OCI-LY3 (cell line): ENCODE measurements around the gene NAA25.
A peak's percentile ranks its signal among the peaks of the same experiment; 100 is the strongest.

Experiments
- H2AFZ ChIP-seq: fragments of 200-600, 300-600 bp; shearing (Covaris generic); 2 replicates; pipeline ENCODE4 v1.6.0; 2014; ENCODE audit warnings: antibody characterized with exemption, low read depth, low read length
- H3K27ac ChIP-seq: fragments of 200-600, 300-600 bp; sonication (generic); 2 replicates; pipeline ENCODE4 v1.5.1; 2014; ENCODE audit warnings: mild to moderate bottlenecking, low read length, moderate library complexity, mixed read lengths
- H3K27me3 ChIP-seq: fragments of 200-600, 300-600 bp; sonication (generic); 2 replicates; pipeline ENCODE4 v1.6.1; 2014; ENCODE audit warnings: low read depth, low read length, mixed read lengths
- H3K36me3 ChIP-seq: fragments of 200-600, 300-600 bp; sonication (generic); replicated peaks from 2 replicates; pipeline ENCODE3; 2014; ENCODE audit warnings: low read depth, low read length, mixed read lengths
- H3K4me1 ChIP-seq: fragments of 300-600, 200-600 bp; sonication (generic); 2 replicates; pipeline ENCODE4 v1.6.1; 2014; ENCODE audit warnings: low read length, mixed read lengths
- H3K4me2 ChIP-seq: fragments of 200-600, 300-600 bp; sonication (generic); 2 replicates; pipeline ENCODE4 v1.6.1; 2014; ENCODE audit warnings: low read length, mixed read lengths
- H3K4me3 ChIP-seq: fragments of 300-600, 200-600 bp; sonication (generic); 2 replicates; pipeline ENCODE4 v1.5.1; 2014; ENCODE audit warnings: antibody characterized with exemption, mild to moderate bottlenecking, low read length, moderate library complexity
- H3K79me2 ChIP-seq: fragments of 300-600, 200-600 bp; shearing (Covaris generic); 2 replicates; pipeline ENCODE4 v1.6.1; 2014; ENCODE audit warnings: mild to moderate bottlenecking, low read length, mixed read lengths
- H3K9ac ChIP-seq: fragments of 300-600, 200-600 bp; shearing (Covaris generic); 2 replicates; pipeline ENCODE4 v1.6.0; 2014; ENCODE audit warnings: mild to moderate bottlenecking, low read length, moderate library complexity
- H3K9me3 ChIP-seq: fragments of 200-600, 300-600 bp; shearing (Covaris generic); 2 replicates; pipeline ENCODE4 v1.6.1; 2014; ENCODE audit warnings: low read length, mixed read lengths; ENCODE audit not compliant: insufficient read depth
- H4K20me1 ChIP-seq: fragments of 200-600, 300-600 bp; sonication (generic); 2 replicates; pipeline ENCODE4 v1.6.1; 2016; ENCODE audit warnings: low read length, mixed read lengths; ENCODE audit not compliant: insufficient read depth
- EZH2phosphoT487 ChIP-seq: fragments of 200-600 bp; shearing (Covaris generic); IDR thresholded peaks from 2 replicates; pipeline ENCODE4 v1.6.1; 2018; ENCODE audit warnings: antibody characterized with exemption, mixed run types, low read depth
- TF ChIP-seq, protein P1 (sequence below): fragments of 200-600, 300-600 bp; sonication (generic); IDR thresholded peaks from 2 replicates; pipeline ENCODE4 v1.5.1; 2014; ENCODE audit warnings: antibody characterized with exemption, low read length, low read depth

NAA25 gene

DNA sequence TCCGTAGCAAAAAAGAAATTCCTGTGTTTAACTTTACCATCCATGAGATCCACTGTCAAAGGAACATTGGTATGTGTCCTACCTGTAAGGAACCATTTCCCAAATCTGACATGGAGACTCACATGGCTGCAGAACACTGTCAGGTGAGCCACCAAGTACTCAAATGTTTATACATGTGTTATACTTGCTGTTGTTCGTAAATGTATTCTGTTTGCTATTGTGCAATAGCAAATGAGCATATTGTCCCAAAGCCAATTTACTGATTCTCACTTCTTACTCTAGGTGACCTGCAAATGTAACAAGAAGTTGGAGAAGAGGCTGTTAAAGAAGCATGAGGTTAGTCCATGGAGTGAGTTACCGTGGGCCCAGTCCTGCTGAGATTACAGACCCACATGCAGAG lies 26.1 kb upstream of the NAA25 start:
- H3K9me3 ChIP-seq: no peaks in the 10 kb centered on the region
- peaks cover 22% of the 10 kb centered on the region for H3K4me1 ChIP-seq
- H3K27me3 ChIP-seq: no peaks in the 10 kb centered on the region
- no peak overlapping the region for H3K4me2 ChIP-seq
- TF ChIP-seq, protein P1, sequence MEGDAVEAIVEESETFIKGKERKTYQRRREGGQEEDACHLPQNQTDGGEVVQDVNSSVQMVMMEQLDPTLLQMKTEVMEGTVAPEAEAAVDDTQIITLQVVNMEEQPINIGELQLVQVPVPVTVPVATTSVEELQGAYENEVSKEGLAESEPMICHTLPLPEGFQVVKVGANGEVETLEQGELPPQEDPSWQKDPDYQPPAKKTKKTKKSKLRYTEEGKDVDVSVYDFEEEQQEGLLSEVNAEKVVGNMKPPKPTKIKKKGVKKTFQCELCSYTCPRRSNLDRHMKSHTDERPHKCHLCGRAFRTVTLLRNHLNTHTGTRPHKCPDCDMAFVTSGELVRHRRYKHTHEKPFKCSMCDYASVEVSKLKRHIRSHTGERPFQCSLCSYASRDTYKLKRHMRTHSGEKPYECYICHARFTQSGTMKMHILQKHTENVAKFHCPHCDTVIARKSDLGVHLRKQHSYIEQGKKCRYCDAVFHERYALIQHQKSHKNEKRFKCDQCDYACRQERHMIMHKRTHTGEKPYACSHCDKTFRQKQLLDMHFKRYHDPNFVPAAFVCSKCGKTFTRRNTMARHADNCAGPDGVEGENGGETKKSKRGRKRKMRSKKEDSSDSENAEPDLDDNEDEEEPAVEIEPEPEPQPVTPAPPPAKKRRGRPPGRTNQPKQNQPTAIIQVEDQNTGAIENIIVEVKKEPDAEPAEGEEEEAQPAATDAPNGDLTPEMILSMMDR: no peak
- TF ChIP-seq EZH2phosphoT487: no peak
- H3K4me3 ChIP-seq: no peak overlapping the region
- no peak overlapping the region for H2AFZ ChIP-seq
- H3K79me2 ChIP-seq: peaks cover 42% of the 10 kb centered on the region
- H3K9ac ChIP-seq: no peak overlapping the region
- H3K36me3 ChIP-seq: peaks cover 42% of the 10 kb centered on the region
- peaks cover 13% of the 10 kb centered on the region; the same call in 1 of the 2 replicates for H4K20me1 ChIP-seq
- H3K27ac ChIP-seq: no peak overlapping the region

DNA sequence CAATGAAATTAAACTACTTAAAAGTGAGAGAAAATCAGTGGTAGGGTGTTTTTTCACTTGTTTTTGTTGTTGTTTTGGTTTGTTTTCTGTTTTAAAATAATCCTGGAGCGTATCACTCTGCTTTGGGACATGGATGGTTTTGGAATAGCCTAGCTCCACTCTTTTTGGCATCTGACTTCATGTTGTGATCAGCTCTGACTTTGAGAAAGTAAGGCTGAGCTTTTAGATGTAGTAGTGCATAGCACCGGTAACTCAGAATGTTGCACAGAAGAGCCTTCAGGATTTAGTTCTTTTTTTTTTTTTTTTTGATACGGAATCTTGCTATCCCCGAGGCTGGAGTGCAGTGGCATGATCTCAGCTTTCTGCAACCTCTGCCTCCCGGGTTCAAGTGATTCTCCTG lies 24.8 kb upstream of the NAA25 start:
- Histone ChIP-seq H3K36me3 (peaks cover 43% of the 10 kb centered on the region), H3K9me3 (no peaks in the 10 kb centered on the region), H3K9ac (no peak overlapping the region), H3K27me3 (no peaks in the 10 kb centered on the region), H3K4me2 (no peak overlapping the region), H3K4me3 (no peak overlapping the region), H3K79me2 (peaks cover 55% of the 10 kb centered on the region), H3K4me1 (peaks cover 35% of the 10 kb centered on the region), H3K27ac (no peak overlapping the region), H2AFZ (no peak overlapping the region), H4K20me1 (peaks cover 13% of the 10 kb centered on the region; the same call in 1 of the 2 replicates)
- no peak for TF ChIP-seq EZH2phosphoT487
- TF ChIP-seq, protein P1: no peak

DNA sequence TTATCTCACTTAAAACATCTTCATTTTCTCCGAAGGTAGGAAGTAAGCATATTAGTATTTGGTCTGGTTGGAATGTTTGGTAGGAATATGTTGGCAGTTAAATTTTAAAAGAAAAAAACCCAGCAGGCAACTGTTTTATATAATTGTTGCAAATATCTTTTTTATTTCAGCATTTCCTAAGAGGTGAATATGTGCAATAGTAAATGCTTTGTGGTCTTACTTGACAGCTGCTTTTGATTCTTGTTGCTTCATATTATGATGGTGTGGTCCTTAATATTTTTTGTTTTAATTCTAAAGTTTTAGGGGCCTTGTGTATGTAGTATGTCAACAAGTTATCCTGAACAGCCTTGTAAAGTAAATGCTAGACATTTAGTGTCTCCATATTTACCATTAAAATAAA lies 23.1 kb upstream of the NAA25 start:
- peak overlapping the region; percentile 87 for H3K4me2 ChIP-seq
- H4K20me1 ChIP-seq: peaks cover 20% of the 10 kb centered on the region; the same call in 1 of the 2 replicates
- peak overlapping the region; percentile 96 for H3K27ac ChIP-seq
- H3K9ac ChIP-seq: peak overlapping the region; percentile 61
- no peak for TF ChIP-seq EZH2phosphoT487
- TF ChIP-seq, protein P1: no peak
- peaks cover 72% of the 10 kb centered on the region for H3K79me2 ChIP-seq
- no peaks in the 10 kb centered on the region for H3K9me3 ChIP-seq
- H3K27me3 ChIP-seq: no peaks in the 10 kb centered on the region
- peaks cover 46% of the 10 kb centered on the region for H3K4me1 ChIP-seq
- H2AFZ ChIP-seq: no peak overlapping the region
- peak overlapping the region; percentile 64; the same call in 1 of the 2 replicates for H3K4me3 ChIP-seq
- peaks cover 50% of the 10 kb centered on the region for H3K36me3 ChIP-seq

DNA sequence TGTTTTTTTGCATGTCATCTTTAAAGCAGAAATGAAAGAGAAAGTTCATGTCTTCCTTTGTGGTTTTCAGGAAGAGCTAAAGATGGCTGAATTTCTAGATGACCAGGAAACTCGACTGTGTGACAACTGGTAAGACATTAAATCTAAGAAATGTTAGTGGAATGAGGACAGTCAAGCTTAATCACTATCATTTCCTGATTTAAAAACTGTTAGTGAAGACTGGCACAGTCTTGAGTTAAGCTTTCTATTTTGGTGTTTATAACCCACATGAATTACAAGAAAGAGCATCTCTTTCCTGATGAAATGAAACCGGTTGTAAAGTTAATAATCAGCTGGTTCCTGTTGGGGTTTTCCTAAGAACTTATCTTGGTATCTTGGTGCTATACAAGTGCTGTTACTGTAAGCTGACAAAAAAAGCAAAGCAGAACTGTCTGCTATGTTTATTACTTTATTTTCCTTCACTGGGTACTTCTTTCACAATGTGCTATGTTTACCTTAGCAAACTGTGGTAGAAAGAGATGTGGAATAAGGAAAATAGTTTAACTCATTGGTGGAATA lies 21.9 kb upstream of the NAA25 start:
- peaks cover 51% of the 10 kb centered on the region for H3K4me1 ChIP-seq
- H3K27me3 ChIP-seq: no peaks in the 10 kb centered on the region
- peak overlapping the region; percentile 87 for H3K4me2 ChIP-seq
- H3K9me3 ChIP-seq: no peaks in the 10 kb centered on the region
- peak overlapping the region; percentile 61 for H3K9ac ChIP-seq
- H3K27ac ChIP-seq: peak overlapping the region; percentile 96
- H3K4me3 ChIP-seq: peak overlapping the region; percentile 64
- H4K20me1 ChIP-seq: peaks cover 27% of the 10 kb centered on the region; the same call in 1 of the 2 replicates
- H3K36me3 ChIP-seq: peaks cover 47% of the 10 kb centered on the region
- no peak overlapping the region for H2AFZ ChIP-seq
- no peak for TF ChIP-seq EZH2phosphoT487
- TF ChIP-seq, protein P1: no peak
- H3K79me2 ChIP-seq: peaks cover 84% of the 10 kb centered on the region
